Body of pancreas (tissue), 4 donors: ENCODE data around the gene CLEC4F. TPM values are rescaled to one million over a fixed set of nuclear protein-coding genes. Genes with fewer than 3 reads are reported as not detected.

Experiments
- ATAC-seq: fragments of 150-250 bp; one replicate; pipeline ENCODE4 v1.9.1; 2016
- DNase-seq, 4 donors: peaks; one replicate each; pipeline ENCODE4 v3.0.0-alpha.2; 2019
- H3K27ac ChIP-seq, 4 donors: fragments of 200-600 bp; sonication (generic); 1 replicate in 3 of 4; 2 replicates in 1 of 4; pipeline versions ENCODE4 v1.5.1 to v1.6.1; 2016 to 2019; ENCODE audit warnings: mild to moderate bottlenecking in 1 of 4, mixed read lengths in 1 of 4, moderate library complexity in 1 of 4
- H3K27me3 ChIP-seq, 2 donors: fragments of 200-600 bp; sonication (generic); one replicate each; pipeline ENCODE4 v1.6.0; 2016; ENCODE audit warnings: mild to moderate bottlenecking in 1 of 2
- H3K36me3 ChIP-seq, 2 donors: fragments of 200-600 bp; sonication (generic); replicated peaks in 1 of 2; 2 replicates each; pipeline ENCODE4 v1.5.1; 2016; ENCODE audit warnings: low read depth in 2 of 2; ENCODE audit not compliant: insufficient read depth in 1 of 2
- H3K4me1 ChIP-seq: fragments of 200-600 bp; sonication (generic); one replicate; pipeline ENCODE4 v1.6.0; 2016
- H3K4me3 ChIP-seq, 2 donors: fragments of 200-600 bp; sonication (generic); 1 replicate in 1 of 2; 2 replicates in 1 of 2; pipeline ENCODE4 v1.5.1; 2016 to 2019
- H3K9me3 ChIP-seq, 3 donors: fragments of 200-600 bp; sonication (generic); 1 replicate in 2 of 3; 2 replicates in 1 of 3; pipeline ENCODE4 v1.5.1; 2016
- POLR2A ChIP-seq, 3 donors: fragments of 450-650 bp; IDR thresholded peaks; one replicate each; pipeline ENCODE4 v1.6.1; 2016; ENCODE audit warnings: antibody characterized with exemption in 3 of 3, mild to moderate bottlenecking in 2 of 3
- WGBS, 2 donors: methylation state at CpG; one replicate each; pipeline ENCODE4 v1.1.5; 2017; 5-methylcytosine and 5-hydroxymethylcytosine counted together
- intact Hi-C: fragments of 100-400 bp; cut with DNase I; formaldehyde crosslinking; loops from one replicate; pipeline ENCODE4 v1.15.1; 2023
- total RNA-seq, 2 donors: library from RNA; depleted of rRNA; stranded (reverse); fragments of >200 nt; gene quantifications; one replicate each; pipeline ENCODE4 v1.1.0, GENCODE V29; 2016
- TF ChIP-seq, protein P1 (sequence below), 7 experiments: fragments of 450-650 bp in 4 of 7; fragments of 200-600 bp in 3 of 7; sonication (generic) in 3 of 7; IDR thresholded peaks; one replicate each; pipeline ENCODE4 v1.5.1; 2016 to 2019; ENCODE audit warnings: antibody characterized with exemption in 7 of 7

CLEC4F gene
- total RNA-seq, 2 donors from 2014 or later: 3.3 TPM; not detected in 1

DNA sequence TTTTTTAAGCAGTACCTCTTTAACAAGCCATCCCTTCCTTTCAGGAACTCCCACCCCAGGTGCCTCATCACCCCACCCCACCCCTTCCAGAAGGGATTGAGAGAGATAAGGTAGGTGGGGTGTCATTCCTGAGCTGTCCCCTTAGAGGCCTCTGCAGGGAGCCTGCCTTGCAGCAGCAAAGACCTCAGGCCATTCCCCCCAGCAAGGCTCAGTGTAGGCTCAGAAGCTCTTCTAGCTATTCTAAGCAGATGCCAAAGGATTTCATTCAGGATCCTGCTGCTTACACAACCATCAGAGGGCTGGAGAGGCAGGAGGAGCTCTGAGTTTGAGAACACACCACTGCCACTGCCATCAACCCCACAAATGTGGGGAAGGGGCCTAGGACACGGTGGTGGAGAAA is 24.1 kb downstream of the CLEC4F start:
- Histone ChIP-seq H3K4me1 (peaks cover 5% of the 10 kb centered on the region), H3K4me3 (no peak overlapping the region), H3K9me3 (no peaks in the 10 kb centered on the region), H3K36me3 (no peaks in the 10 kb centered on the region), H3K27me3 (no peaks in the 10 kb centered on the region), H3K27ac (no peak overlapping the region)
- WGBS, 2 donors: 87 to 92% methylated on average over 1 of the region's 1 CpG
- DNase-seq: no peak
- TF ChIP-seq POLR2A (IDR thresholded peaks at IDR 0.05): no peak
- TF ChIP-seq, protein P1, sequence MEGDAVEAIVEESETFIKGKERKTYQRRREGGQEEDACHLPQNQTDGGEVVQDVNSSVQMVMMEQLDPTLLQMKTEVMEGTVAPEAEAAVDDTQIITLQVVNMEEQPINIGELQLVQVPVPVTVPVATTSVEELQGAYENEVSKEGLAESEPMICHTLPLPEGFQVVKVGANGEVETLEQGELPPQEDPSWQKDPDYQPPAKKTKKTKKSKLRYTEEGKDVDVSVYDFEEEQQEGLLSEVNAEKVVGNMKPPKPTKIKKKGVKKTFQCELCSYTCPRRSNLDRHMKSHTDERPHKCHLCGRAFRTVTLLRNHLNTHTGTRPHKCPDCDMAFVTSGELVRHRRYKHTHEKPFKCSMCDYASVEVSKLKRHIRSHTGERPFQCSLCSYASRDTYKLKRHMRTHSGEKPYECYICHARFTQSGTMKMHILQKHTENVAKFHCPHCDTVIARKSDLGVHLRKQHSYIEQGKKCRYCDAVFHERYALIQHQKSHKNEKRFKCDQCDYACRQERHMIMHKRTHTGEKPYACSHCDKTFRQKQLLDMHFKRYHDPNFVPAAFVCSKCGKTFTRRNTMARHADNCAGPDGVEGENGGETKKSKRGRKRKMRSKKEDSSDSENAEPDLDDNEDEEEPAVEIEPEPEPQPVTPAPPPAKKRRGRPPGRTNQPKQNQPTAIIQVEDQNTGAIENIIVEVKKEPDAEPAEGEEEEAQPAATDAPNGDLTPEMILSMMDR (IDR thresholded peaks at IDR 0.05): no peak
- ATAC-seq: no peak
- intact Hi-C loops: loop anchor here (10.0 kb wide), 1 partner anchor 149 kb away; no protein-coding TSS in a partner anchor

- no peak for TF ChIP-seq POLR2A (IDR thresholded peaks at IDR 0.05)
- TF ChIP-seq, protein P1 (IDR thresholded peaks at IDR 0.05): no peak
Measured at GRCh38 chr2:70795164-70795995, 25.0 kb downstream of the CLEC4F start.

GRCh38 chr2:70793450-70793849 is 26.9 kb downstream of the CLEC4F start:
- Histone ChIP-seq H3K36me3 (no peaks in the 10 kb centered on the region), H3K4me3 (no peak overlapping the region), H3K27me3 (peaks cover 0 to 7% of the 10 kb centered on the region in 2 donors), H3K9me3 (no peaks in the 10 kb centered on the region), H3K27ac (no peak overlapping the region), H3K4me1 (peaks cover 19% of the 10 kb centered on the region)
- intact Hi-C loops: loop anchor here (10.0 kb wide), 1 partner anchor 151 kb away; no protein-coding TSS in a partner anchor
- ATAC-seq: no peak
- 61 to 75% methylated on average over 2 of the region's 2 CpGs for WGBS, 2 donors
- no peak for TF ChIP-seq POLR2A (IDR thresholded peaks at IDR 0.05)
- TF ChIP-seq, protein P1 (IDR thresholded peaks at IDR 0.05): no peak
- DNase-seq: no peak

More at GRCh38 chr2:70795164-70795995, 25.0 kb downstream of the CLEC4F start:
- WGBS, 2 donors: 70 to 73% methylated on average over 4 of the region's 4 CpGs
- H3K27me3 ChIP-seq: peaks cover 0 to 2% of the 10 kb centered on the region in 2 donors
- peaks cover 9% of the 10 kb centered on the region for H3K4me1 ChIP-seq
- no peaks in the 10 kb centered on the region for H3K36me3 ChIP-seq
- no peaks in the 10 kb centered on the region for H3K9me3 ChIP-seq
- intact Hi-C loops: loop anchor here (10.0 kb wide), 1 partner anchor 149 kb away; no protein-coding TSS in a partner anchor
- DNase-seq (no peak), ATAC-seq (no peak)
- no peak overlapping the region for H3K27ac ChIP-seq
- H3K4me3 ChIP-seq: no peak overlapping the region

GRCh38 chr2:70790136-70790828 is 30.1 kb downstream of the CLEC4F start, which contains the start of gene FIGLA:
Gene FIGLA, minus strand, starts transcription at chr2:70790643. Its CDS starts 5 bp downstream, at chr2:70790638.
- Histone ChIP-seq H3K36me3 (no peaks in the 10 kb centered on the region), H3K9me3 (no peaks in the 10 kb centered on the region), H3K27ac (no peak within 1 kb of the TSS), H3K4me1 (peaks cover 19% of the 10 kb centered on the region), H3K27me3 (peaks cover 0 to 7% of the 10 kb centered on the region in 2 donors), H3K4me3 (no peak within 1 kb of the TSS)
- ATAC-seq: peak; percentile 21
- TF ChIP-seq, protein P1 (IDR thresholded peaks at IDR 0.05): no peak
- TF ChIP-seq POLR2A (IDR thresholded peaks at IDR 0.05): no peak
- 5% methylated on average over 64 of the region's 69 CpGs; no CpG with 5 or more reads in 1 of the 2 donors for WGBS, 2 donors
- intact Hi-C loops: loop anchor here (10.0 kb wide), 1 partner anchor 155 kb away; no protein-coding TSS in a partner anchor
- DNase-seq: peak in 2 of 4 donors; percentile 12 to 15
